Measurements from ENCODE around the gene GDF10.

DNA sequence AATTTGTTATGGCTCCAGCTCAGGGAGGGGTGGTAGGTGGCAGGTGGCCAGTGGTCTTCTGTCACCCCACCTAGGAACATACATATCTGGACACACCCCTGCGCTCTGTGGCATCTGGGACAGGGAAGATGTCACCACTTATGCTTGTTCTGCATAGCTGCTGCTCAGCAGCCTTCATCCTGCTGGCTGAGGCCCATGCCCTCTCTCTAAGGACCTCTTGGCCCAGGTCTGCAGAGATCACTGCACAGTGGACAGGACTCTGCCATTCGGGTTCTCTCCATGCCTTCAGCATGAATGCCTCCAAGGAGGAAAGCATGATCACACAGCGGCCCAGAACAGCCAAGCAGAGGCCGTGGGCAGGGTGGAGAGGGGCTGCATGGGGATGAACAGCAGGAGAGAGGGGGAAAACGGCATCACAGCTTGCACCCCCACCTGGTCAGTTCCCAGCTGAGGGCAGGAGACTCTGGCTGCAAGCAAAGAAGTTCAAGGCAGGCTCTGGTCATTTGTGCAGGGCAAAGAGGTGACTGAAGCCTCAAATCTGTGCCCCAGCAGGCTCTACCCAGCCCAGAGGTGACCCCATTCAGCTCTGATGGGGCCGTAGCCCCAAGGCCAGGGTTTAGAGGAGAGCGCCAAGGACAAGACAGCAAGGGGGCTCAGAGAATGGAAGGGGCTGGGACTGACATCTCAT is 47.8 kb upstream of the GDF10 start:
- no peak for TF ChIP-seq CTCF (IDR thresholded peaks at IDR 0.05)
- TF ChIP-seq POLR2A (IDR thresholded peaks at IDR 0.05), result no peak

All from testis (tissue), 2 donors.